Psoas muscle (tissue), 8 donors: ENCODE measurements around the gene MYO1B. TPM values are rescaled to one million over a fixed set of nuclear protein-coding genes. Genes with fewer than 3 reads are reported as not detected.

Experiments used
- ATAC-seq, 4 donors: fragments of 200-7000 bp; cut with Tn5 transposase; one replicate each; pipeline ENCODE4 v1.9.1; 2020; ENCODE audit warnings: moderate library complexity in 3 of 4, mild to moderate bottlenecking in 2 of 4
- DNase-seq, 2 donors: peaks; one replicate each; pipeline ENCODE4 v3.0.0-alpha.2; 2020
- H3K27ac ChIP-seq: fragments of 200-600 bp; one replicate; pipeline ENCODE4 v1.8.0; 2022
- H3K27me3 ChIP-seq, 3 donors: fragments of 200-600 bp in 1 of 3; one replicate each; pipeline versions ENCODE4 v1.6.1 to v1.8.0; 2013 to 2022; ENCODE audit warnings: low read length in 2 of 3, mild to moderate bottlenecking in 2 of 3, moderate library complexity in 1 of 3; ENCODE audit not compliant: insufficient read depth in 3 of 3
- H3K36me3 ChIP-seq, 2 donors: fragments of 200-600 bp in 1 of 2; one replicate each; pipeline versions ENCODE4 v1.6.1 to v1.8.0; 2013 to 2022; ENCODE audit warnings: low read depth in 1 of 2, mild to moderate bottlenecking in 1 of 2, moderate library complexity in 1 of 2; ENCODE audit not compliant: insufficient read depth in 1 of 2
- H3K4me1 ChIP-seq: fragments of 200-600 bp; one replicate; pipeline ENCODE4 v1.8.0; 2022
- H3K4me3 ChIP-seq: fragments of 200-600 bp; one replicate; pipeline ENCODE4 v1.8.0; 2022; ENCODE audit warnings: mild to moderate bottlenecking
- H3K9me3 ChIP-seq: fragments of 200-600 bp; one replicate; pipeline ENCODE4 v1.8.0; 2022
- CTCF ChIP-seq: fragments of 200-600 bp; IDR thresholded peaks from one replicate; pipeline ENCODE4 v1.8.0; 2022; ENCODE audit warnings: antibody characterized with exemption
- WGBS, 3 donors: extraction: QIAGEN DNeasy Blood & Tissue Kit; methylation state at CpG; one replicate each; pipeline versions ENCODE4 v1.1.6 to v1.1.7; 2013; 5-methylcytosine and 5-hydroxymethylcytosine counted together
- intact Hi-C, 2 donors: fragments of 100-400 bp; cut with DNase I; formaldehyde crosslinking; loops; one replicate each; pipeline versions ENCODE4 v1.11.0 to v1.14.2; 2022
- polyA plus RNA-seq, 3 donors: library from polyadenylated mRNA; stranded (reverse); fragments of 200-250 nt; gene quantifications; one replicate each; pipeline ENCODE4 v1.2.3, GENCODE V29; 2013
- total RNA-seq, 4 donors: library from RNA; stranded (reverse); fragmentation: NEBNext Ultra II Directional in 2 of 4; extraction: Animal tissue kit (Norgen Biotek cat#: 25700) in 2 of 4; gene quantifications; one replicate each; pipeline versions ENCODE4 v1.2.1 to v1.2.4, GENCODE V29; 2021 to 2023
- donor health status: healthy with polysubstance abuse.
- donor health status: DM: no; HTN: no; CAD: no; lungs with moderate emphysema.
- donor health status: Bipolar disorder and iron deficiency.
- donor health status: healthy.
- donor health status: DM: yes; HTN: yes; CAD: no.
- donor health status: DM: no; HTN: no; CAD: no.
- donor health status: DM: no; HTN: no; CAD: no.
- donor health status: DM: yes; HTN: yes; CAD: no.

MYO1B gene
- total and polyA plus RNA-seq, 7 donors, result 4.4 to 14.1 (median 7.9) TPM

- ATAC-seq (no peak), DNase-seq (no peak)
- Histone ChIP-seq H3K4me3 (no peak overlapping the region), H3K36me3 (no peaks in the 10 kb centered on the region), H3K27ac (no peak overlapping the region), H3K9me3 (no peaks in the 10 kb centered on the region), H3K27me3 (no peaks in the 10 kb centered on the region), H3K4me1 (no peaks in the 10 kb centered on the region)
- WGBS, 3 donors, result 91 to 100% (median 97%) methylated on average over 1 of the region's 1 CpG
- no peak for TF ChIP-seq CTCF
- intact Hi-C loops, result no loop called here
These were observed 44.3 kb upstream of the MYO1B start for GRCh38 chr2:191200910-191201309.

GRCh38 chr2:191202209-191202721 lies 42.9 kb upstream of the MYO1B start:
- 44 to 50% (median 44%) methylated on average over 2 of the region's 2 CpGs for WGBS, 3 donors
- H3K9me3 ChIP-seq, result no peaks in the 10 kb centered on the region
- no peak for TF ChIP-seq CTCF
- peak overlapping the region; percentile 31 for H3K27ac ChIP-seq
- H3K4me1 ChIP-seq, result no peaks in the 10 kb centered on the region
- DNase-seq (no peak), ATAC-seq (no peak)
- no peaks in the 10 kb centered on the region for H3K27me3 ChIP-seq
- H3K36me3 ChIP-seq, result no peaks in the 10 kb centered on the region
- no peak overlapping the region for H3K4me3 ChIP-seq
- intact Hi-C loops, result no loop called here

GRCh38 chr2:191202881-191203397 lies 42.3 kb upstream of the MYO1B start:
- no peak overlapping the region for H3K4me3 ChIP-seq
- peak in 1 of 4 donors; percentile 57 for ATAC-seq
- H3K4me1 ChIP-seq, result no peaks in the 10 kb centered on the region
- no peaks in the 10 kb centered on the region for H3K36me3 ChIP-seq
- peak in 1 of 2 donors; percentile 21 for DNase-seq
- H3K27ac ChIP-seq, result peak overlapping the region; percentile 31
- H3K9me3 ChIP-seq, result no peaks in the 10 kb centered on the region
- no peaks in the 10 kb centered on the region for H3K27me3 ChIP-seq
- no peak for TF ChIP-seq CTCF
- WGBS, 3 donors, result 33 to 36% (median 36%) methylated on average over 5 of the region's 5 CpGs
- intact Hi-C loops, result no loop called here

GRCh38 chr2:191204433-191204832 lies 40.8 kb upstream of the MYO1B start:
- 75 to 80% (median 80%) methylated on average over 4 of the region's 4 CpGs for WGBS, 3 donors

More at GRCh38 chr2:191204433-191204832, 40.8 kb upstream of the MYO1B start:
- H3K27ac ChIP-seq, result no peak overlapping the region
- no peak for TF ChIP-seq CTCF
- no peak for DNase-seq
- H3K36me3 ChIP-seq, result no peaks in the 10 kb centered on the region
- no peaks in the 10 kb centered on the region for H3K27me3 ChIP-seq
- no peak overlapping the region for H3K4me3 ChIP-seq
- no peaks in the 10 kb centered on the region for H3K4me1 ChIP-seq
- no peak for ATAC-seq
- no peaks in the 10 kb centered on the region for H3K9me3 ChIP-seq
- intact Hi-C loops, result no loop called here
